ENCODE measurements around the gene NCK2. TPM values are rescaled to one million over a fixed set of nuclear protein-coding genes. Genes with fewer than 3 reads are reported as not detected.

NCK2 gene
- total RNA-seq, 1 experiment from 2014 or later, result 75.4 TPM

DNA sequence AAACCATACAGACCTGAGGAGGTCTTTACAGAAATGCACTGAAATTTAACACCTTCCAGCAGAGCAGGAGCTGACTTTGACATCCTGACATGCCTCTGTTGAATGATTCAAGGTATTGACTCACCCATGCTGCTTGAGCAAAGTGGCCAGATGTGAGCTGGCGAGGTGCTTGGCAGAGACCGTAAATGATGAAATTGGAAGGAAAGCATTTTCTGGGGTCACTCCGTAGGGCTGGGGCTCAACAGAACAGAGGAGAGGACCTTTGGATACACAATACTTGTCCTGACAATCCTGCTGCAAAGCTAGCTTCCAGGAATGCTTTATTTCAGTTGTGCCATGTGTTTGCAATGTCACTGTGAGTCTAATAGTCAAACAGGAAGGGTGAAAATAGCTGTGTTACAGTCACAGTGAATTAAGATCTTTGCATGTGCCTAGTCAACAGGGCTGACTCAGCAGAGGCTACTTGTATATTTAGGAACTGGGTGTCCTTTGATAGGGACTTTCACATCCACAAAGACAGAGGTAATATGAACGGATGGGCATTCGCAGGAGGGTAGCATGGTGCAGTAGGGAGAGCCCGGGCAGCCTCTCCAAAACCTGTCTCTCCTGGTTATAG lies 31.6 kb upstream of the NCK2 start:
- CTCF ChIA-PET, result no interaction called here
- no peaks in the 10 kb centered on the region for H3K36me3 Mint-ChIP-seq
- DNase-seq (ENCODE audit: low spot score), result no peak
- H3K4me3 Mint-ChIP-seq, result no peak overlapping the region
- POLR2A ChIA-PET, result no interaction called here
- no peak for TF ChIP-seq FOXK1 (CRISPR knock-in tag; IDR thresholded peaks at IDR 0.05)
- no peak for TF ChIP-seq STAT6 (CRISPR knock-in tag; conservative IDR thresholded peaks at IDR 0.05; ENCODE audit: low read depth)
- no peak for TF ChIP-seq RELA (CRISPR knock-in tag; IDR thresholded peaks at IDR 0.05; ENCODE audit: borderline replicate concordance)
- TF ChIP-seq ZNF121 (CRISPR knock-in tag; IDR thresholded peaks at IDR 0.05), result no peak
- no peak for TF ChIP-seq NFYB (CRISPR knock-in tag; conservative IDR thresholded peaks at IDR 0.05; ENCODE audit: low read depth)
- TF ChIP-seq, protein P1, sequence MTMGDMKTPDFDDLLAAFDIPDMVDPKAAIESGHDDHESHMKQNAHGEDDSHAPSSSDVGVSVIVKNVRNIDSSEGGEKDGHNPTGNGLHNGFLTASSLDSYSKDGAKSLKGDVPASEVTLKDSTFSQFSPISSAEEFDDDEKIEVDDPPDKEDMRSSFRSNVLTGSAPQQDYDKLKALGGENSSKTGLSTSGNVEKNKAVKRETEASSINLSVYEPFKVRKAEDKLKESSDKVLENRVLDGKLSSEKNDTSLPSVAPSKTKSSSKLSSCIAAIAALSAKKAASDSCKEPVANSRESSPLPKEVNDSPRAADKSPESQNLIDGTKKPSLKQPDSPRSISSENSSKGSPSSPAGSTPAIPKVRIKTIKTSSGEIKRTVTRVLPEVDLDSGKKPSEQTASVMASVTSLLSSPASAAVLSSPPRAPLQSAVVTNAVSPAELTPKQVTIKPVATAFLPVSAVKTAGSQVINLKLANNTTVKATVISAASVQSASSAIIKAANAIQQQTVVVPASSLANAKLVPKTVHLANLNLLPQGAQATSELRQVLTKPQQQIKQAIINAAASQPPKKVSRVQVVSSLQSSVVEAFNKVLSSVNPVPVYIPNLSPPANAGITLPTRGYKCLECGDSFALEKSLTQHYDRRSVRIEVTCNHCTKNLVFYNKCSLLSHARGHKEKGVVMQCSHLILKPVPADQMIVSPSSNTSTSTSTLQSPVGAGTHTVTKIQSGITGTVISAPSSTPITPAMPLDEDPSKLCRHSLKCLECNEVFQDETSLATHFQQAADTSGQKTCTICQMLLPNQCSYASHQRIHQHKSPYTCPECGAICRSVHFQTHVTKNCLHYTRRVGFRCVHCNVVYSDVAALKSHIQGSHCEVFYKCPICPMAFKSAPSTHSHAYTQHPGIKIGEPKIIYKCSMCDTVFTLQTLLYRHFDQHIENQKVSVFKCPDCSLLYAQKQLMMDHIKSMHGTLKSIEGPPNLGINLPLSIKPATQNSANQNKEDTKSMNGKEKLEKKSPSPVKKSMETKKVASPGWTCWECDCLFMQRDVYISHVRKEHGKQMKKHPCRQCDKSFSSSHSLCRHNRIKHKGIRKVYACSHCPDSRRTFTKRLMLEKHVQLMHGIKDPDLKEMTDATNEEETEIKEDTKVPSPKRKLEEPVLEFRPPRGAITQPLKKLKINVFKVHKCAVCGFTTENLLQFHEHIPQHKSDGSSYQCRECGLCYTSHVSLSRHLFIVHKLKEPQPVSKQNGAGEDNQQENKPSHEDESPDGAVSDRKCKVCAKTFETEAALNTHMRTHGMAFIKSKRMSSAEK (CRISPR knock-in tag; IDR thresholded peaks at IDR 0.05; ENCODE audit: borderline replicate concordance), result no peak
- TF ChIP-seq, protein P2, sequence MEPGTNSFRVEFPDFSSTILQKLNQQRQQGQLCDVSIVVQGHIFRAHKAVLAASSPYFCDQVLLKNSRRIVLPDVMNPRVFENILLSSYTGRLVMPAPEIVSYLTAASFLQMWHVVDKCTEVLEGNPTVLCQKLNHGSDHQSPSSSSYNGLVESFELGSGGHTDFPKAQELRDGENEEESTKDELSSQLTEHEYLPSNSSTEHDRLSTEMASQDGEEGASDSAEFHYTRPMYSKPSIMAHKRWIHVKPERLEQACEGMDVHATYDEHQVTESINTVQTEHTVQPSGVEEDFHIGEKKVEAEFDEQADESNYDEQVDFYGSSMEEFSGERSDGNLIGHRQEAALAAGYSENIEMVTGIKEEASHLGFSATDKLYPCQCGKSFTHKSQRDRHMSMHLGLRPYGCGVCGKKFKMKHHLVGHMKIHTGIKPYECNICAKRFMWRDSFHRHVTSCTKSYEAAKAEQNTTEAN (CRISPR knock-in tag; IDR thresholded peaks at IDR 0.05), result no peak
- no peak for TF ChIP-seq ZNF423 (CRISPR knock-in tag; IDR thresholded peaks at IDR 0.05)
- no peak for TF ChIP-seq HMGXB4 (CRISPR knock-in tag; IDR thresholded peaks at IDR 0.05)
- no peak for TF ChIP-seq SMAD3 (CRISPR knock-in tag; IDR thresholded peaks at IDR 0.05; ENCODE audit: borderline replicate concordance)
- TF ChIP-seq, protein P3, sequence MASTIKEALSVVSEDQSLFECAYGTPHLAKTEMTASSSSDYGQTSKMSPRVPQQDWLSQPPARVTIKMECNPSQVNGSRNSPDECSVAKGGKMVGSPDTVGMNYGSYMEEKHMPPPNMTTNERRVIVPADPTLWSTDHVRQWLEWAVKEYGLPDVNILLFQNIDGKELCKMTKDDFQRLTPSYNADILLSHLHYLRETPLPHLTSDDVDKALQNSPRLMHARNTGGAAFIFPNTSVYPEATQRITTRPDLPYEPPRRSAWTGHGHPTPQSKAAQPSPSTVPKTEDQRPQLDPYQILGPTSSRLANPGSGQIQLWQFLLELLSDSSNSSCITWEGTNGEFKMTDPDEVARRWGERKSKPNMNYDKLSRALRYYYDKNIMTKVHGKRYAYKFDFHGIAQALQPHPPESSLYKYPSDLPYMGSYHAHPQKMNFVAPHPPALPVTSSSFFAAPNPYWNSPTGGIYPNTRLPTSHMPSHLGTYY (CRISPR knock-in tag; IDR thresholded peaks at IDR 0.05), result no peak
- TF ChIP-seq, protein P4, sequence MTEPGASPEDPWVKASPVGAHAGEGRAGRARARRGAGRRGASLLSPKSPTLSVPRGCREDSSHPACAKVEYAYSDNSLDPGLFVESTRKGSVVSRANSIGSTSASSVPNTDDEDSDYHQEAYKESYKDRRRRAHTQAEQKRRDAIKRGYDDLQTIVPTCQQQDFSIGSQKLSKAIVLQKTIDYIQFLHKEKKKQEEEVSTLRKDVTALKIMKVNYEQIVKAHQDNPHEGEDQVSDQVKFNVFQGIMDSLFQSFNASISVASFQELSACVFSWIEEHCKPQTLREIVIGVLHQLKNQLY (CRISPR knock-in tag; IDR thresholded peaks at IDR 0.05), result no peak
- no peak for TF ChIP-seq ZBTB21 (CRISPR knock-in tag; IDR thresholded peaks at IDR 0.05; ENCODE audit: borderline replicate concordance)
- TF ChIP-seq EMX1 (CRISPR knock-in tag; IDR thresholded peaks at IDR 0.05), result no peak
- no peak for TF ChIP-seq TEAD1 (CRISPR knock-in tag; IDR thresholded peaks at IDR 0.05)
- no peak for TF ChIP-seq NFE2L1 (CRISPR knock-in tag; IDR thresholded peaks at IDR 0.05)
- no peak for TF ChIP-seq NR1H2 (CRISPR knock-in tag; IDR thresholded peaks at IDR 0.05)
- no peak for TF ChIP-seq SMAD4 (CRISPR knock-in tag; IDR thresholded peaks at IDR 0.05)
- ATAC-seq, result no peak
- H3K27ac Mint-ChIP-seq, result no peak overlapping the region
- H3K4me1 Mint-ChIP-seq, result peaks cover 11% of the 10 kb centered on the region
- peaks cover 7% of the 10 kb centered on the region; the same call in 1 of the 2 replicates for H3K27me3 Mint-ChIP-seq (ENCODE audit: low read depth)
- H3K9me3 Mint-ChIP-seq, result peaks cover 8% of the 10 kb centered on the region; the same call in 1 of the 2 replicates

Data from WTC11 (cell line).